Measurements from ENCODE around the gene NIPBL. TPM values are rescaled to one million over a fixed set of nuclear protein-coding genes. Genes with fewer than 3 reads are reported as not detected.
A peak's percentile ranks its signal among the peaks of the same experiment; 100 is the strongest.

NIPBL gene
- total and polyA plus RNA-seq, 2 of the 13 experiments (the other 11 are each of a cell fraction or from before 2014, with no cell fraction given) = 12.3 to 32.3 TPM

GRCh38 chr5:36875790-36876298 lies 725 bp upstream of the NIPBL start (continued):
- 0 out of 2 replicates have a peak, but pooled peaks have one; percentile 21 for TF ChIP-seq ZNF224 (CRISPR knock-in tag; IDR thresholded peaks at IDR 0.05)
- TF ChIP-seq CHCHD3 (CRISPR knock-in tag; IDR thresholded peaks at IDR 0.05) = no peak
- no peak for TF ChIP-seq ZHX2 (IDR thresholded peaks at IDR 0.05; ENCODE audit: low read depth)
- TF ChIP-seq ZHX2 (CRISPR knock-in tag; IDR thresholded peaks at IDR 0.05; ENCODE audit: borderline replicate concordance) = 0 out of 2 replicates have a peak, but pooled peaks have one; percentile 2
- peak; percentile 43; the same call in 1 of the 2 replicates for TF ChIP-seq ZFP91 (CRISPR knock-in tag; IDR thresholded peaks at IDR 0.05; ENCODE audit: borderline replicate concordance)
- no peak for TF ChIP-seq ZNF337 (CRISPR knock-in tag; IDR thresholded peaks at IDR 0.05; ENCODE audit: borderline replicate concordance, low read depth)
- 0 out of 2 replicates have a peak, but pooled peaks have one; percentile 35 for TF ChIP-seq ZNF317 (CRISPR knock-in tag; IDR thresholded peaks at IDR 0.05)
- TF ChIP-seq ZBTB43 (CRISPR knock-in tag; conservative IDR thresholded peaks at IDR 0.05) = peak; percentile 23; the same call in 1 of the 2 replicates
- peak; percentile 34; the same call in 1 of the 2 replicates for TF ChIP-seq ZSCAN31 (CRISPR knock-in tag; IDR thresholded peaks at IDR 0.05; ENCODE audit: low read depth)
- 0 out of 2 replicates have a peak, but pooled peaks have one; percentile 14 for TF ChIP-seq HOXA5 (CRISPR knock-in tag; IDR thresholded peaks at IDR 0.05)
- TF ChIP-seq MED1 (CRISPR knock-in tag; IDR thresholded peaks at IDR 0.05) = peak; percentile 33; the same call in 1 of the 2 replicates
- 0 out of 2 replicates have a peak, but pooled peaks have one; percentile 47 for TF ChIP-seq TP53 (CRISPR knock-in tag; conservative IDR thresholded peaks at IDR 0.05)
- TF ChIP-seq ZNF343 (CRISPR knock-in tag; IDR thresholded peaks at IDR 0.05) = 0 out of 2 replicates have a peak, but pooled peaks have one; percentile 36
- TF ChIP-seq TARDBP (CRISPR knock-in tag; IDR thresholded peaks at IDR 0.05) = no peak
- TF ChIP-seq MTA1 (CRISPR knock-in tag; IDR thresholded peaks at IDR 0.05; ENCODE audit: borderline replicate concordance) = no peak
- TF ChIP-seq ZNF740 (CRISPR knock-in tag; IDR thresholded peaks at IDR 0.05) = peak; percentile 59
- TF ChIP-seq POLR2A (IDR thresholded peaks at IDR 0.05; ENCODE audit: insufficient read depth in 1 of 2, low read depth in 2 of 2, low read length in 2 of 2) = peak in 1 of 2 experiments; percentile 9; a peak in 1 of 4 replicates
- TF ChIP-seq KMT2A (CRISPR knock-in tag; IDR thresholded peaks at IDR 0.05) = peak; percentile 81
- peak; percentile 68 to 92 for TF ChIP-seq HMGXB4 (CRISPR knock-in tag; IDR thresholded peaks at IDR 0.05; ENCODE audit: borderline replicate concordance in 1 of 2, low read depth in 1 of 2)

Measured in HepG2 (cell line).